Measurements from ENCODE around the gene PRSS3.
"Not testable (repeated sequence)": the region's sequence is repeated elsewhere in the genome, so short reads cannot be mapped to it uniquely, and the experiment has no call there.

GRCh38 chr9:33793496-33793895 is 1.9 kb upstream of the PRSS3 start:
- TF ChIP-seq, protein P1, sequence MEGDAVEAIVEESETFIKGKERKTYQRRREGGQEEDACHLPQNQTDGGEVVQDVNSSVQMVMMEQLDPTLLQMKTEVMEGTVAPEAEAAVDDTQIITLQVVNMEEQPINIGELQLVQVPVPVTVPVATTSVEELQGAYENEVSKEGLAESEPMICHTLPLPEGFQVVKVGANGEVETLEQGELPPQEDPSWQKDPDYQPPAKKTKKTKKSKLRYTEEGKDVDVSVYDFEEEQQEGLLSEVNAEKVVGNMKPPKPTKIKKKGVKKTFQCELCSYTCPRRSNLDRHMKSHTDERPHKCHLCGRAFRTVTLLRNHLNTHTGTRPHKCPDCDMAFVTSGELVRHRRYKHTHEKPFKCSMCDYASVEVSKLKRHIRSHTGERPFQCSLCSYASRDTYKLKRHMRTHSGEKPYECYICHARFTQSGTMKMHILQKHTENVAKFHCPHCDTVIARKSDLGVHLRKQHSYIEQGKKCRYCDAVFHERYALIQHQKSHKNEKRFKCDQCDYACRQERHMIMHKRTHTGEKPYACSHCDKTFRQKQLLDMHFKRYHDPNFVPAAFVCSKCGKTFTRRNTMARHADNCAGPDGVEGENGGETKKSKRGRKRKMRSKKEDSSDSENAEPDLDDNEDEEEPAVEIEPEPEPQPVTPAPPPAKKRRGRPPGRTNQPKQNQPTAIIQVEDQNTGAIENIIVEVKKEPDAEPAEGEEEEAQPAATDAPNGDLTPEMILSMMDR (IDR thresholded peaks at IDR 0.05; ENCODE audit: insufficient read depth, low read depth, low read length), result not testable (repeated sequence)
- TF ChIP-seq EZH2 (IDR thresholded peaks at IDR 0.05; ENCODE audit: insufficient read depth, low read length), result not testable (repeated sequence)
